ENCODE measurements around the gene CRB1. TPM values are rescaled to one million over a fixed set of nuclear protein-coding genes. Genes with fewer than 3 reads are reported as not detected.

CRB1 gene
- 0.16 TPM for total RNA-seq
- long read RNA-seq = 0 reads

DNA sequence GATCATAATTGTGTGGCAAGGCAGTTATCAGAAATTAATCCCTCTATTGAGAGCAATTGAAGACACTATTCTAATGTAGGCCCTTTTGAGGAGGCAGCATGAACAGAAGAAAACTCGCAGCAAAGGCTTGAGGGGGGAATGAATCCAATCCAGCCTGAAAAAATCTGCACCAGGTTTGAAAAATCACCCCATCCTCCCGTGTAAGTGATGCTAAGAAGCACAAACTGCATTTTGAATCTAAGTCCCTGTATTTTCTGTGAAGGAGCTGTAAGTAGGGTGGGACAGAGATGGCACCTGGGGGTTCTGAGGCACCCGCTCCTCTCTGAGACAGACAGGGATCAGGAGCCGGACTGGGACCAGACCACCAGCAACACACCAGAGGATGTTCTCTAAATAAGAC is at the start of gene CRB1:
Gene CRB1 (plus strand): TSS at position 241 of the 400 bp plus-strand sequence. CDS start 161 bp downstream, outside the sequence.
- intact Hi-C loops (cut with DNase I) = no loop called here
- no peak for ATAC-seq
- DNase-seq (ENCODE audit: missing footprints) = no peak

DNA sequence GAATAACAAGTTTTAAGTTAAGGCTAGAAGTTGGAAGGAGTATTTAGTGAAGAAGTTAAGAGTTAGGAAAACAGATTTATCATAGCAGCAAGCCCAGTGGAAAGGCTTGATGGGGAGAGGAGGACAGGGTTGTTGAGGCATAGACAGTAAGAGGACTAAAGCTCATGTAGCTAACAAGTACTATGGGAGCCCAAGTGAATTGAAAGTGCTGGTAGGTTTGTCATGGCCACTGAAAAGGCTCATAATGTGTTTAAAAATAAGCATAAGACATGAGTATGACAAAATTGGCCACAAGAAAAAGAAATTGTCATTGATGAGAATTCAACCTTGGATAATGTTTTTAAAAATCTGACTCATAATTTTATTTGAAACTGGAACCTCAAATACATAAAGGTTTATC is 49.2 kb upstream of the CRB1 start:
- no peak for DNase-seq (ENCODE audit: missing footprints)
- ATAC-seq = no peak
- intact Hi-C loops (cut with DNase I) = no loop called here

DNA sequence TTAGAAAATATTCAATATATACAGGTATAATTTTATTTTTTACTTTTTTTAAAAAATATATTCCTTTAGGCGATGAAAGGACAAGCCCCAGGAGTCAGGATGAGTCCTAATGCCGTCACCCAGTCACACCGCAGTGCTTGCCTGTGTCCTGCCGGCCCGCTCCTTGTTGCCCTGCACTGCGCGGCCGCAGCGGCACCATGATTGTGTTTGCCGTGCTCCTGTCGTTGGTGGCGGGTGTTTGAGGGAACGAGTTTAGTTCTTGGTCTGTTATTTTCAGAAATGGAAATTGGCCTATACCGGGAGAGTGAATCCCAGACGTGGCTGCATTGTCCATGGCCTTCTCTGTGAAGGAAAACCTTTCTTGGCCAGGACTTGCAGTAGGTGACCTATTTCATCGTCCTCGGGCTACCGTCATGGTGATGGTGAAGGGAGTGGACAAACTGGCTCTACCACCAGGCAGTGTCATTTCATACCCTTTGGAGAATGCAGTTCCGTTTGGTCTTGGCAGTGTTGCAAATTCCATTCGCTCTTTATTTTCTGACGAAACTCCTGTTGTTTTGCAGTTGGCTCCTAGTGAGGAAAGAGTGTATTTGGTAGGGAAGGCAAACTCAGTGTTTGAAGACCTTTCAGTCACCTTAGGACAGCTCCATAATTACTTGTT is 45.9 kb upstream of the CRB1 start:
- no peak for ATAC-seq
- intact Hi-C loops (cut with DNase I) = loop anchor here (5.0 kb wide), 1 partner anchor 135 kb away; no protein-coding TSS in a partner anchor
- no peak for DNase-seq (ENCODE audit: missing footprints)

DNA sequence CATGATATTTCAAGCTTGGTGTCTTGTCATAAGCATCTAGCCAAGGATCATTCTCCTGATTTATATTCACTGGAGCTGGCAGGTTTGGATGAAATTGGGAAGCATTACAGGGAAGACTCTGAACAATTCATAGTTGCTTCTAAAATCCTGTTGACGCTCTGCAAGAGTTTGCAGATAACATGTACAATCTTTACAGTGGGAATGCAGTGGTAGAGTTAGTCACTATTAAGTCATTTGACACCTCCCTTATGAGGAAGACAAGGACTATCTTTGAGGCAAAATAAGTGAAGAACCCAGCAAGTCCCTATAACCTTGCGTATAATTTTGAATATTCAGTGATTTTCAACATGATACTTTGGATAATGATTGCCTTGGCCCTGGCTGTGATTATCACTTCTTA is 45.3 kb upstream of the CRB1 start:
- DNase-seq (ENCODE audit: missing footprints) (no peak), ATAC-seq (no peak)
- intact Hi-C loops (cut with DNase I) = loop anchor here (5.0 kb wide), 1 partner anchor 135 kb away; no protein-coding TSS in a partner anchor

DNA sequence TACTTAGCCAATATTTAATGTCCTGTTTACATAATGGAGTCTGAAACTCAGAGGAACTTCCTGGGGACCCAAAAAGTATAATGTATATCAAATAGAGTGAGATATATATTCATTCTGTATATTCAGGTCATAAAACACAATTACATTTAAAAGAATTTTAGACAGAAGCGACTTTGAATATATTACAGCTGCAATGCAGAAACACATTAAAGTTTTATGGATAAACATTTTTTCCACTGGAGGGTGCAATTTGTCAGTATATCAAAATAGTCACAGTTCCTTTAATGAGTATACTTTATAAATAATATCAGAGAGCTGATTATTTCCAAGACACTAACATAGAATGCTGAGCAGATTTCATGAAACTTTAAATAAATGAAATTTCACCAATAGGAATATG is 43.9 kb upstream of the CRB1 start:
- intact Hi-C loops (cut with DNase I) = loop anchor here (5.0 kb wide), 1 partner anchor 133 kb away; no protein-coding TSS in a partner anchor
- DNase-seq (ENCODE audit: missing footprints) = no peak
- ATAC-seq = no peak

DNA sequence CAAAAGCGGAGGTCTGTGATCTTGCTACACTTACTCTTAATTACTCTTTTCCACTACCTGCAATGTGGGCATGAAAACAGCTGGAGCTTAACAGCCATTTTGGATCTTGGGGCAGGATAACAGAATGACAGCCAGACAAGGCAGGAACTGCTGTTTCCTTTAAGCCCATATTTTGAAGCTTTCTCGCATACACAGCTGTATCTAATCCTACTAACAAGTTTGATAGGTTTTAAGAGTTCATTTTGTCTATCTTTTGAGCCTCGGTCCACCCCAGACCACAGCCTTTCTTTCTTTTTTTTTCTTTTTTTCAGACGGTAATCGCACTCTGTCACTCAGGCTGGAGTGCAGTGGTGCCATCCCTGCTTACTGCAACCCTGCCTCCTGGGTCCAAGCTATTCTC is 42.4 kb upstream of the CRB1 start:
- ATAC-seq = no peak
- intact Hi-C loops (cut with DNase I) = no loop called here
- no peak for DNase-seq (ENCODE audit: missing footprints)

DNA sequence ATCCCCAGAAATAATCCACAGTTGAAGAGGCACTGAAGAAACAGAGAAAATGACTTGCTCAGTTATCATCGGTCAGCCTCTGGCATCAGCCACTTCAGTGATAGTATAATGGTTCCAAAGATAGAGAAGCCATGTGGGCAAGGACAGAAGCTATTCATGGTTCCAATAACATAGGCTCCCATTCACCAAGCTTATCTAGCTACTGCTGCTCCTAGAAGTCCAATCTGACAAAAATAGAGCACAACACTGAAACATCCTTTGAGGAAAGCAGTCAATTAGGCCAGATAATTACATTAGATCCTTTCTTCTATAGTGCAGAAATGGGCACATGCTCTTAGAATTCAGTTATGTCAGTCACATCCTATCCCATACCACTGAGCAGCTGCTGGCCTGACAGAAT is 33.5 kb upstream of the CRB1 start:
- ATAC-seq (peak; percentile 42), DNase-seq (ENCODE audit: missing footprints) (no peak)
- intact Hi-C loops (cut with DNase I) = no loop called here

DNA sequence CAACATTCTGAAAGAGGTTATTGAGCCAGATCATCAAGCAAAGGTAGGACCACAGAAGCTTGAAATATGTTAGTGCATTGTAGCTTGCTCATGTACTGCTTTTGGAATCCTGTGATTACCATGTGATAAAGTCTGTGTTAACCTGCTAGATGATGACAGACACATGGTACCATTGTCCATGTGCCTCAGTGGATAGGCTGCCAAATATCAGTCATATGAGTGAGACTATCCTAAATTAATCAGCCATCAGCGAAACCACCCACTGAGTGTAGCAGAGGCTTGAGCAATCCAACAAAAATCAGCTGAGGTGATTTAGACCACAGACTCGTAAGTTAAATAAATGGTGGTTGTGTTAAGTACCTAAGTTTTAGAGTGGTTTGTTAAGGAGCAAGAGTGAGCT is 32.7 kb upstream of the CRB1 start:
- ATAC-seq (no peak), DNase-seq (ENCODE audit: missing footprints) (no peak)
- intact Hi-C loops (cut with DNase I) = no loop called here

DNA sequence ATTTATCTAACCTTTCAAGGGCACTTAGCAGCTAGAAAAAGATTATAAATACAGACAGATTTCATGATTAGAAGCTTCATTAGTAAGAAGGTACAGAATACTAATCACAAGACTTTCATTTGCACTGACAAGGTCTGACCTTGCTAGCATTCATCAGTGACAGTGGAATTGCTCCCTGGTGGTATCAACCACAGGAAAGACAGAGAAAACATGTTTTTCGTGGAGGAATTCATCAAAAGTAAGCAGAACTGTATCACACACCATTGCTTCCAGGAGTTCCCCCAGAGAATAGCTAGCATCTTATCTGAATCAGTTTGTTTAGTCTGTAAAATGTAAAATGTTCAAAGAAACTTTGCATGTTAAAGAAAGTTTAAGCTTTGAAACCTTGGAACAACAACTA is 20.6 kb upstream of the CRB1 start:
- intact Hi-C loops (cut with DNase I) = no loop called here
- DNase-seq (ENCODE audit: missing footprints) = no peak
- no peak for ATAC-seq

DNA sequence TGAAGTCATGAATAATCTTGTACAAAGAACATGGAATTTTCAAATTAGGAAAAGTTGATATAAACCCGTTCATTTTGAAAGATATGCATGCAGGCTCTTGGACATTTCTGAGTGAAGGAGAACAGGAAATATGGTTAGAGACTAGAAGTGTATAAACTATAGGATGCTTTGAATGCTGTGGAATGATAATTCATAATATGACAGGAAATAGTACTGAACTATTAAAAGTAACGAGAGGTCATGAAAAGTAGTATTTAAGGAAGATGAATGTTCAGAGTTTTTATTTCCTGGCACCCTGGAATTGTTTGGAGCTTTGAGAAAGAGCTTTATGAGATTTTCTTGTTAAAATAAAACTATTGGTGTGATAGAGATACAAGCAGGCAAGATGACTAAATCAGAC is 18.7 kb upstream of the CRB1 start:
- intact Hi-C loops (cut with DNase I) = no loop called here
- ATAC-seq = no peak
- no peak for DNase-seq (ENCODE audit: missing footprints)

DNA sequence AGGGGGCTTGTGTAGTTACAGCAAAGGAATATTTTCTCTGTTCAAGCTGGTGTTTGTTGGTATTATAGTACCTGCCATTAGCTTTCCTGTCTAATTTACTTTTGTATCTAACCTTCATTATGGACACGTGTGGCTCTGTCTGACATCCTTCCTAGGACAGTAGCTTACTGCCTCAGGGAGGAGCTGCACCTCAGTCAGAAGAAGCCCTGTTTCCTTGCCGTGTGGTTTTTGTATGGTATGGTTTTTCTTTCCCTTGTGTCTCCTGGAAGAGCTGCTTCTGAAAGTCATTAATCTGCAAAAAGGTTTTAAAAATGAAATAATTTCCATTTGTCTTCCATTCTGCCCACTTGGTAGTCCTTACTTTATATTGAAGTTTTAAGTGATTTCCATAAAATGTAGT is 17.4 kb upstream of the CRB1 start:
- DNase-seq (ENCODE audit: missing footprints) = no peak
- intact Hi-C loops (cut with DNase I) = no loop called here
- ATAC-seq = no peak

DNA sequence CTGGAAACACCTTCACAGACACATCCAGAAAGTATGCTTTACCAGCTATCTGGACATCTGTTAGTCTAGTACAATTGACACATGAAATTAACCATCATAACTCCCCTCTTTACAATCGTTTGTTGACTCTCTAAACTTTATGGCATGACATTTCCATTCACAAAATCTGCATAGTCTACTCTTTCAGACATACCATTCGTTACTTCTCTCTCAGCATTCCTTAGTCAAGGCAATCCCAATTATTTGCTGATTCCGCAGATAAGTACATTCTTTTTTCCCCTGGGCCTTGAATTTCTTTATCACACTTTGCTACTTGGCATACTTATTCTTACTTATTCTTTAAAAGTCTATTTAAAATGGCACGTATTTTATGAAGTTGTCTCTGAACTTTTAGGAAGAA is 15.1 kb upstream of the CRB1 start:
- no peak for ATAC-seq
- intact Hi-C loops (cut with DNase I) = no loop called here
- no peak for DNase-seq (ENCODE audit: missing footprints)

DNA sequence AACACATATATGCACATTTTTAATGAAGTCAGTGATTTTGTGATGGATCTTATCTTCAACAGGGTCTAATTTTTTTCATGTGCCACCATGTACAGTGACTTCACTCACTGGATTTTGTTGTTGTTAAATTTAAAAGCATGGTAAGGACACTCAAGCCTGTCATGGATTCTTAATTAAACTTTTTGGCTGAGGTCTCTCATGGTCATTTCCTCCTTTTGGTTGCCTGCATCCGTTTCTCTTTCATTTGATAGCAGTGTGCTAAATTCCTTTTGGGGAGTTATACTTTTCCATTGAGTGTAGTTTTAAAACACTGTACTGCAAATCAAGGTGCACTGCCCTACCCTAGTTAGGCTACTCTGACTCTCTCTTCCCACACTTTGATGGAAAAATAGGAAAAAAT is 13.2 kb upstream of the CRB1 start:
- ATAC-seq (no peak), DNase-seq (ENCODE audit: missing footprints) (no peak)
- intact Hi-C loops (cut with DNase I) = no loop called here

DNA sequence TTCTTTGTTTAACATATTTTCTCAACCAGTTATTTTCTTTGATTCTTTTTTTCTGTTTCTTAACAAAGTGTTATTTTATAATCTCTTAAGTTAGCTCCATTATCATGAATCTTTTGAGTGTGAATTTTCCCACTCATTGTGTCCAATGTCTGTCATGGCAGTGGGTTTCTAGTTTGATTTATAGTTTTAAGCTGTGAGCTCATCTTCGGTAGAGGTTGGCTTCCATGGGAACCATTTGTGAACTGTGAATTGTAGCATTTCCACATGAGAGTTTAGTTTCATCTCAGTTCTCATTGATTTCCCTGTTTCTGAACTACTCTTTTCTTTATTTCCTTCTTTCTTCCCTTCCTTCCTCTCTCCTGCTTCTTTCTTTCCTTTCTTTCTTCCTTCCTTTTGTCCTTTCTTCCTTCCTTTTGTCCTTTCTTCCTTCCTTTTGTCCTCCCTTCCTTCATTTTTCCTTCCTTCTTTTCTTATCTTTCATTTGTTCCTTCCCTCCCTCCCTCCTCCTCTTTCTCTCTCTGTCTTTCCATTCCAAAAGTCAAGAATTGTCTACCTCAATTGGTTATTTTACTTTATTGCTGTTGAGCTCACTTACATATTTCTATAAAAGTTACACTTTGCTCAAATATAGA is 3.0 kb upstream of the CRB1 start:
- intact Hi-C loops (cut with DNase I) = no loop called here
- no peak for DNase-seq (ENCODE audit: missing footprints)
- ATAC-seq = no peak

DNA sequence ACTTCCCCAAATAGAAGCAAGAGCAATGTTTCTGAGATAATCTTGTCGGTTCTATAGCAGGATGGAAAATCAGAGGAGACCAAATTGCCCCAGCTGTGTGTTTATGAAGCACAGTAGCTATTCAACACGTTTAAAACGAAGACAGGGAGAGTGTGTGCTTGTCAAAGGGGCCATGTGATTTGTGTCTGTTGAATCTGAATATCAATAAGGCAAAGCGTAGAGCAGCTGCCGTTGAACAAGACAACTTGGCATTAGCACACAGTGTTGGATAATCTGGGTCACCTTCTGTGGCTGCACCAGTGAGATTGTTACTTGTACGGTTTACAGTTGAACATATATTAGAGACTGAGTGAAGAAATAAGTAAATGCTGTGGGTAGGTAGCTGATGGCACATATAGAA is 1.0 kb downstream of the CRB1 start:
- DNase-seq (ENCODE audit: missing footprints) = no peak
- intact Hi-C loops (cut with DNase I) = no loop called here
- peak; percentile 48 for ATAC-seq

DNA sequence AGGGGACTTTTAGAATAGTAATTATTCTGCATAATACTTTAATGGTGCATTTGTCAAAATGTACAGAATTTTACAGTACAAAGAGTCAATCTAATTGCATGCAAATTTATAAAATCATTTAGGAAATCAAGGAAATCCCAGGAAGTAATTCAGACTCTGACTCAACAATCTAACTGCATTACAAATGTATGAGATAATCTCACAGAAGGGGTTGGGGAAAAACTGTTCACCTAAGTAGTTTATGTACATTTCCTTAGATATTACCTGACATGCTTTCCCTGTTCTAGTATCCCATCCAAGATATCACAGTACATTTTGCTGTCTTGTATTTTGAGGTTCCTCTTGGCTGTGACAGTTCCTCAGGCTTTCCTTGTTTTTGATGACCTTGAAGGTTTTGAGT is 4.7 kb downstream of the CRB1 start:
- no peak for ATAC-seq
- DNase-seq (ENCODE audit: missing footprints) = no peak
- intact Hi-C loops (cut with DNase I) = no loop called here

DNA sequence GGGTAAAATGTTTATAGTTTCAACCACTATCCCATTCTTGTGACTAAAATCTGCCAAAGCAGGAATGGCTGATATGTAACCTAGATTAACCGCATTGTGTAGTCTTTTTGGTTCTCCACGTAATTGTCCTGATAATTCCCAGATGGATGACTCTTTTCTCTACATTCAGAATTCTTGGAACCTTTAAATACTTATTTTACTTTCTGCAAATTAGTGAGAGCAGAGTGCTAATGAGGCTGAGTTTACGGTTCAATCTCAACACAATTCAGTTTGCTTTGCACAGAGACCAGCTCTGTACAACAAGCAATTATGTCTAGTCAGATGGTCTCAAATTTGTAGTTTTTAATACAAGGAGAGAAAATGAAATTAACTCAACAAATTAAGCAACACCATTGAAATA is 9.1 kb downstream of the CRB1 start:
- ATAC-seq (no peak), DNase-seq (ENCODE audit: missing footprints) (no peak)
- intact Hi-C loops (cut with DNase I) = no loop called here

DNA sequence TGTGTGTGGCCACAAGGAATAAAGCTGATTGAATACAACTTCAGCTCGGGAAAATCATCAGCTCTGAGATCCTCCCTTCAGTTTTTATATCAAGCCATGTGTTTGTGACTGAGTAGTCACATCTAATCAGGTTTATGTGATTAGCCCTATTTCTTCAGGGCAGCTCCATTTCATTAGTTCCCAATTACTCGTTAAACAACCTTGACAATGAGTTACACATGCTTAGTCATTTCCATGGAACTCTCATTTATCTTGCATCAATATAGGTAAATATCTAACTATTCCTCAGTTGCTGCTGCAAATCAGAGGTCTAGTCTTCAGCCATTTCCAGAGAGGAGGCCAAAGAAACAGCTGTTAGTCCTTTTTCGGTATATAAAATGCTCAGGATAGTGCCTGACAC is 16.3 kb downstream of the CRB1 start:
- ATAC-seq (no peak), DNase-seq (ENCODE audit: missing footprints) (no peak)
- intact Hi-C loops (cut with DNase I) = no loop called here

DNA sequence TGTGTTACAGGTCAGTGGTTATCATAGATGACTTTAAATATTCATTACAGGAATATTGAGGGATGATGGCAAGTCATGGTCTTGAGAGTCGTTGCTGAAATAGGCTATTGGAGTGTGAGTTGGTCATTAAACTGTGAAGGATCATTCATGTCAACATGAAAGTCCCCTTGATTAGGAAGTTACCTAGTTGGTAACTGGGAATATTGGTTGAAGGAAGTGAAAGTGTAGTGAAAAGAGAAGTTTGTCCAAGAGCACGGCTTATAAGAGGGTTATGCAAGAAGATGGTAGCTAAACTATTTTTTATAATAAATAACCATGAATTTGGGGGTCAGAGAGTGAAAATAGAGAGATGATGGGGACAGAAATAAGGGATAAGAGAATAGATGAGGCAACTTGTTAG is 16.9 kb downstream of the CRB1 start:
- no peak for DNase-seq (ENCODE audit: missing footprints)
- ATAC-seq = no peak
- intact Hi-C loops (cut with DNase I) = no loop called here

DNA sequence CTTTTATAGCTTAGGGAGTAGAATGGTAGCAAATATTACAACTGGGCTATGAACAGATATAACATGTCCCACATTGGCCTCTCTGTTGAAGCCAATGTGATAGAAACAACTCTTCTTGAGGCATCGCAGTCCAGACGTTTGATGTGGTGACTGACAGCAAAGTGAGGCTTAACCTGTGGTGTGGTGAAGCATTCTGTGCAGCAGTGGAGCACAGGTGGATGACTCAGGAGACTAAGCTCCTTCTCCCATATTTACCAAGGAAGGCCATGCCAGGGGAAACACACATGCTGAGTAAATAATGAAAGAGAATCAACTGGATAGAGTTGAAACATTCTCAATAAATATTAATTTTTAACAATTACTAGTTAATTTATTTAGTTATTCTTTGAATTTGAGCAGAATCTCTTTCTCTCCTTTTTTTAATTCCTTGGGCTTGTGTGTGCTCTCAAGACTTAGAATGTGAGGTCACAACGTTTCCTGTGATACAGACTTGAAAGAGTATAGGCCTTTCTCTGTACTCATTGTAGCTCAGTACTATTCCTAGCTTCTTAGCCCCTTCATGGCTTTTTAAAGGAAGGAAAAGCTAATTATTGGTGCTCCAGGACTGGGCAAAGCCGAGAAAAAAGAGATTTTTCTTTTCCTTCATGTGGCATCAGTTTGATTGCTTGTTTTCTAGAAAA is 17.6 kb downstream of the CRB1 start:
- ATAC-seq = no peak

More for the DNA sequence above, 17.6 kb downstream of the CRB1 start:
- no peak for DNase-seq (ENCODE audit: missing footprints)
- intact Hi-C loops (cut with DNase I) = no loop called here

Measured in Right ventricle myocardium inferior (tissue), 1 donor.